ENCODE data around the gene KRTAP5-7.

Gene KRTAP5-7

DNA sequence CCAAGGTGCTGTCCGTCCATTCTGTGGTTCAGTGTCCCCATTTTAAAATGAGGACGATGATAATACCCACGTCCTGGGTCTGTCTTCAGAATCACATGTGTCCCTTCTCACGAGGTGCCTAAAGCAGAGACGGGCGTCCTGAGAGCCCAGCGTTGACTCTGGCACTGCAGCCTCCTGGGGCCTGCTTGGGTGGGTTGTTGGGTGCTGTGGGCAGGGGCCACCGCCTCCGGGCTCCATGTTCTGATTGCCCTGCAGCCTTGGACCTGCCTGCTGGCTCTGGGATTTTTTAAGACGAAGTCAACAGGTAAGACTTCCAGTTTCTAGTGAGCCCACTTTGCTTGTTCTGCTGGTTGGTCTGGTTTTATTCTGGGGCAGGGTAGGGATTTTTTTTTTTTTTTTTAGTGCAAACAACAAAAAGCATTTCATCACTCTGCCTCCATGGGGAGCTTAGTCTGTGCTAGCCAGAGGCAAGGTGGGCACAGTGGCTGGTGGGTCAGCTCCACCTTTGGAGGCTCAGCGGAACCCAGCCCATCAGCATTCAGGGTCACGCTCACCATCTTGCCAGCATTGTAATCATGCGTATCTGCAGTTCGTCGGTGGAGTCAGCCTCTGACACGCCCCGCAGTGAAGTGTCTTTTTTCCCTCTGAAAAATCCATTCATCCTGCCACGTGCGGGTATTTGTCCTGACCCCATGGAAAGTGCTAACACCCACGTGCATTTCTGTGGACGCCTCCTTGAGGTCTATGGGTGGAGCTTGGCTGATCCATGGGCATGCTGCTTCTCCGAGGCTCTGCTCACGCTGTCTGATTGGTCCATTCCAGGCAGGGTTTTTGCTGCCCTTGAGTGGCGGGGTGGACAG, 45.7 kb upstream of the KRTAP5-7 start:
- H3K4me1 ChIP-seq (ENCODE audit: insufficient read depth, low read length, severe bottlenecking), result no peaks in the 10 kb centered on the region
- H3K27ac ChIP-seq (ENCODE audit: low read depth, low read length, poor library complexity, severe bottlenecking), result no peak overlapping the region
- no peaks in the 10 kb centered on the region for H3K9me2 ChIP-seq (ENCODE audit: low read depth, low read length)
- no peaks in the 10 kb centered on the region for H4K20me1 ChIP-seq (ENCODE audit: insufficient read depth, low read length)
- H2AFZ ChIP-seq (ENCODE audit: low read length), result no peak overlapping the region
- H3K79me2 ChIP-seq (ENCODE audit: insufficient read depth, low read length), result no peaks in the 10 kb centered on the region
- H3K9ac ChIP-seq (ENCODE audit: low read length), result no peak overlapping the region
- no peak overlapping the region for H3K4me2 ChIP-seq (ENCODE audit: low read length)
- H3K4me3 ChIP-seq (ENCODE audit: low read depth, low read length, poor library complexity, severe bottlenecking), result no peak overlapping the region
- no peaks in the 10 kb centered on the region for H3F3A ChIP-seq (ENCODE audit: insufficient read depth, low read length)
- no peaks in the 10 kb centered on the region for H3K9me3 ChIP-seq (ENCODE audit: low read length)
- peaks cover 50% of the 10 kb centered on the region for H3K36me3 ChIP-seq (ENCODE audit: insufficient read depth, low read length)
- no peaks in the 10 kb centered on the region for H3K27me3 ChIP-seq (ENCODE audit: insufficient read depth, low read length)
- TF ChIP-seq EZH2 (IDR thresholded peaks at IDR 0.05; ENCODE audit: borderline replicate concordance, low read length), result no peak

DNA sequence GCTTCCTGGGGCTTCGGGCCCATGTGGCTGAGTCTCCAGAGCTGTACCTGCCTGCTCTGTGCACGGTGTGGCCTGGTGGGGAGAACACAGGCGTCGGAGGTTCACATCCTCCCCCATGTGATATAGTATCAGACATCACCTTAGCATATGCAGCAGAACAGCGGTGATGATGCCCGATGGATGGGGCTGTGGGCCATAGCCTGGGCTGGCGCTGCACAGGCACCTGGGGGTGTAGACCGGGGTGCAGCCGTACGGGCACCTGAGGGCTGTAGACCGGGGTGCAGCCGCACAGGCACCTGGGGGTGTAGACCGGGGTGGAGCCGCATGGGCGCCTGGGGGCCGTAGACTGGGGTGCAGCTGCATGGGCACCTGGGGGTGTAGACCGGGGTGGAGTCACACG, 44.9 kb upstream of the KRTAP5-7 start:
- H3K4me3 ChIP-seq (ENCODE audit: low read depth, low read length, poor library complexity, severe bottlenecking), result no peak overlapping the region
- no peaks in the 10 kb centered on the region for H3K79me2 ChIP-seq (ENCODE audit: insufficient read depth, low read length)
- H3K27ac ChIP-seq (ENCODE audit: low read depth, low read length, poor library complexity, severe bottlenecking), result no peak overlapping the region
- H3F3A ChIP-seq (ENCODE audit: insufficient read depth, low read length), result no peaks in the 10 kb centered on the region
- TF ChIP-seq EZH2 (IDR thresholded peaks at IDR 0.05; ENCODE audit: borderline replicate concordance, low read length), result no peak
- TF ChIP-seq, protein P1, sequence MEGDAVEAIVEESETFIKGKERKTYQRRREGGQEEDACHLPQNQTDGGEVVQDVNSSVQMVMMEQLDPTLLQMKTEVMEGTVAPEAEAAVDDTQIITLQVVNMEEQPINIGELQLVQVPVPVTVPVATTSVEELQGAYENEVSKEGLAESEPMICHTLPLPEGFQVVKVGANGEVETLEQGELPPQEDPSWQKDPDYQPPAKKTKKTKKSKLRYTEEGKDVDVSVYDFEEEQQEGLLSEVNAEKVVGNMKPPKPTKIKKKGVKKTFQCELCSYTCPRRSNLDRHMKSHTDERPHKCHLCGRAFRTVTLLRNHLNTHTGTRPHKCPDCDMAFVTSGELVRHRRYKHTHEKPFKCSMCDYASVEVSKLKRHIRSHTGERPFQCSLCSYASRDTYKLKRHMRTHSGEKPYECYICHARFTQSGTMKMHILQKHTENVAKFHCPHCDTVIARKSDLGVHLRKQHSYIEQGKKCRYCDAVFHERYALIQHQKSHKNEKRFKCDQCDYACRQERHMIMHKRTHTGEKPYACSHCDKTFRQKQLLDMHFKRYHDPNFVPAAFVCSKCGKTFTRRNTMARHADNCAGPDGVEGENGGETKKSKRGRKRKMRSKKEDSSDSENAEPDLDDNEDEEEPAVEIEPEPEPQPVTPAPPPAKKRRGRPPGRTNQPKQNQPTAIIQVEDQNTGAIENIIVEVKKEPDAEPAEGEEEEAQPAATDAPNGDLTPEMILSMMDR (IDR thresholded peaks at IDR 0.05; ENCODE audit: low read length), result no peak
- H3K4me2 ChIP-seq (ENCODE audit: low read length), result no peak overlapping the region
- no peak overlapping the region for H3K9ac ChIP-seq (ENCODE audit: low read length)
- peaks cover 53% of the 10 kb centered on the region for H3K36me3 ChIP-seq (ENCODE audit: insufficient read depth, low read length)
- no peaks in the 10 kb centered on the region for H3K27me3 ChIP-seq (ENCODE audit: insufficient read depth, low read length)
- H3K9me3 ChIP-seq (ENCODE audit: low read length), result no peaks in the 10 kb centered on the region
- H2AFZ ChIP-seq (ENCODE audit: low read length), result no peak overlapping the region
- no peaks in the 10 kb centered on the region for H3K4me1 ChIP-seq (ENCODE audit: insufficient read depth, low read length, severe bottlenecking)
- H4K20me1 ChIP-seq (ENCODE audit: insufficient read depth, low read length), result no peaks in the 10 kb centered on the region
- no peaks in the 10 kb centered on the region for H3K9me2 ChIP-seq (ENCODE audit: low read depth, low read length)

DNA sequence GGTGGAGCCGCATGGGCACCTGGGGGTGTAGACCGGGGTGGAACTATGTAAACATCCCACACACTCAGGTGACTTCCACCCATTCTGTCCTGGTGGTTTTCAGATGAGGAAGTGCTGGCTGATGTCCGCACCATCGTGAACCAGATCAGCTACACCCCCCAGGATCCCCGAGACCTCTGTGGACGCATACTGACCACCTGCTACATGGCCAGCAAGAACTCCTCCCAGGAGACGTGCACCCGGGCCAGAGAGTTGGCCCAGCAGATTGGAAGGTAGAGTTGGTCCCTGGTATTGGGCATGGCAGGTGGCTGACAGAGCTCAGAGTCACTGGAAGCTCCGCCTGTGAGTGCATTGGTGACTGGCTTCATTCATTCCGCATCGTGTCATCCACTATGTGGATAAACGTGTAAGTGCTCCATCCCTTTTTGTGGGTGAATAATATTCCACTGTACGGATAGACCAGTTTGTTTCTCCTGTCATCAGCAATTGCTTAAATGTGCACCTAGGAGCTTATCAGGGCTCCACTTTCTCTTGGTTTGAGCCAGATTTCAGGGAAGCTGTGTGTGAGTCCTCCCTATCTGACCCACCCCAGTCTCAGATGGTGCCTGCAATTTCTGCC, 44.2 kb upstream of the KRTAP5-7 start:
- Histone ChIP-seq H3K9me3 (ENCODE audit: low read length) (no peaks in the 10 kb centered on the region), H4K20me1 (ENCODE audit: insufficient read depth, low read length) (no peaks in the 10 kb centered on the region), H3K4me2 (ENCODE audit: low read length) (no peak overlapping the region), H3K9ac (ENCODE audit: low read length) (no peak overlapping the region), H3K4me1 (ENCODE audit: insufficient read depth, low read length, severe bottlenecking) (no peaks in the 10 kb centered on the region), H3K27ac (ENCODE audit: low read depth, low read length, poor library complexity, severe bottlenecking) (no peak overlapping the region), H3K36me3 (ENCODE audit: insufficient read depth, low read length) (peaks cover 50% of the 10 kb centered on the region), H3K79me2 (ENCODE audit: insufficient read depth, low read length) (no peaks in the 10 kb centered on the region), H3K9me2 (ENCODE audit: low read depth, low read length) (no peaks in the 10 kb centered on the region), H3K4me3 (ENCODE audit: low read depth, low read length, poor library complexity, severe bottlenecking) (no peak overlapping the region), H3F3A (ENCODE audit: insufficient read depth, low read length) (no peaks in the 10 kb centered on the region), H2AFZ (ENCODE audit: low read length) (no peak overlapping the region), H3K27me3 (ENCODE audit: insufficient read depth, low read length) (no peaks in the 10 kb centered on the region)
- TF ChIP-seq, protein P1 (IDR thresholded peaks at IDR 0.05; ENCODE audit: low read length), result no peak
- TF ChIP-seq EZH2 (IDR thresholded peaks at IDR 0.05; ENCODE audit: borderline replicate concordance, low read length), result no peak

Measured in OCI-LY1 (cell line).